Measurements from ENCODE around the gene TNS1.

- TF ChIP-seq CTCF (IDR thresholded peaks at IDR 0.05) (no peak), SIN3A (IDR thresholded peaks at IDR 0.05; ENCODE audit: borderline replicate concordance, insufficient read depth, low read depth, low read length) (no peak), REST (IDR thresholded peaks at IDR 0.05; ENCODE audit: insufficient read depth in 1 of 2, low read depth in 2 of 2, low read length in 1 of 2) (no peak), POLR2AphosphoS5 (IDR thresholded peaks at IDR 0.05; ENCODE audit: low read depth, low read length) (no peak), TCF7L2 (IDR thresholded peaks at IDR 0.05; ENCODE audit: low read depth, low read length) (no peak)
Measured at GRCh38 chr2:217830807-217831206, 172.0 kb downstream of the TNS1 start.

Measured in Panc1 (cell line).